PC-3 (cell line): ENCODE measurements around the gene CSF1R.

ENCODE experiments used
- EZH2 ChIP-seq: fragments of 300-600 bp; sonication (generic); IDR thresholded peaks from one replicate; pipeline ENCODE4 v1.6.1; 2017; ENCODE audit warnings: antibody characterized with exemption, mild to moderate bottlenecking, low read length; ENCODE audit not compliant: unreplicated experiment
- EZH2phosphoT487 ChIP-seq: fragments of 300-600 bp; sonication (generic); IDR thresholded peaks from 2 replicates; pipeline ENCODE4 v1.6.1; 2018; ENCODE audit warnings: mild to moderate bottlenecking, antibody characterized with exemption, low read length, borderline replicate concordance
- TF ChIP-seq, protein P1 (sequence below): fragments of 300-600 bp; sonication (generic); conservative IDR thresholded peaks from 2 replicates; pipeline ENCODE4 v1.5.1; 2017; ENCODE audit warnings: antibody characterized with exemption, low read depth, mild to moderate bottlenecking, low read length

DNA sequence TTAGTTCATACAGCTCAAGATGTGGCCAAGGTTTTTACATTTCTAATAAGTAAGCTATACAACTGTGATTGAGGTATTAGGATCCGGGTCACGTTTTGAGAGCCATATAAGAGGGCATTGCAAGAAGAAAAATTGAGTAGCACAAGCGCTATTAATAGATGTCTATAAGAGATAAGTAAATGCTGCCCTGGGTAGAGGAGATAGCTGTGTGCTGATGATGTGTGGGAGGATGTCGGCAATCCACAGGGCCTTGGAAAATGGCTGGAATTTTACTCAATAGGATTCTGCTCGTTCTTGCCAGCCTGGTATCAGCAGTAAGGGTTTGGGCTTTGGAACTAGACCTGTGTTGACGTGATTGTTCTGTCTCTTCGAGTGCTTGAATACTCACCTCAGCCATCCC is 41.6 kb downstream of the CSF1R start:
- TF ChIP-seq, protein P1, sequence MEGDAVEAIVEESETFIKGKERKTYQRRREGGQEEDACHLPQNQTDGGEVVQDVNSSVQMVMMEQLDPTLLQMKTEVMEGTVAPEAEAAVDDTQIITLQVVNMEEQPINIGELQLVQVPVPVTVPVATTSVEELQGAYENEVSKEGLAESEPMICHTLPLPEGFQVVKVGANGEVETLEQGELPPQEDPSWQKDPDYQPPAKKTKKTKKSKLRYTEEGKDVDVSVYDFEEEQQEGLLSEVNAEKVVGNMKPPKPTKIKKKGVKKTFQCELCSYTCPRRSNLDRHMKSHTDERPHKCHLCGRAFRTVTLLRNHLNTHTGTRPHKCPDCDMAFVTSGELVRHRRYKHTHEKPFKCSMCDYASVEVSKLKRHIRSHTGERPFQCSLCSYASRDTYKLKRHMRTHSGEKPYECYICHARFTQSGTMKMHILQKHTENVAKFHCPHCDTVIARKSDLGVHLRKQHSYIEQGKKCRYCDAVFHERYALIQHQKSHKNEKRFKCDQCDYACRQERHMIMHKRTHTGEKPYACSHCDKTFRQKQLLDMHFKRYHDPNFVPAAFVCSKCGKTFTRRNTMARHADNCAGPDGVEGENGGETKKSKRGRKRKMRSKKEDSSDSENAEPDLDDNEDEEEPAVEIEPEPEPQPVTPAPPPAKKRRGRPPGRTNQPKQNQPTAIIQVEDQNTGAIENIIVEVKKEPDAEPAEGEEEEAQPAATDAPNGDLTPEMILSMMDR, result no peak
- TF ChIP-seq EZH2phosphoT487, result no peak
- no peak for TF ChIP-seq EZH2
